Measurements from ENCODE around the gene KRT13.
"Not testable (repeated sequence)": the region's sequence is repeated elsewhere in the genome, so short reads cannot be mapped to it uniquely, and the experiment has no call there.

The KRT13 gene

DNA sequence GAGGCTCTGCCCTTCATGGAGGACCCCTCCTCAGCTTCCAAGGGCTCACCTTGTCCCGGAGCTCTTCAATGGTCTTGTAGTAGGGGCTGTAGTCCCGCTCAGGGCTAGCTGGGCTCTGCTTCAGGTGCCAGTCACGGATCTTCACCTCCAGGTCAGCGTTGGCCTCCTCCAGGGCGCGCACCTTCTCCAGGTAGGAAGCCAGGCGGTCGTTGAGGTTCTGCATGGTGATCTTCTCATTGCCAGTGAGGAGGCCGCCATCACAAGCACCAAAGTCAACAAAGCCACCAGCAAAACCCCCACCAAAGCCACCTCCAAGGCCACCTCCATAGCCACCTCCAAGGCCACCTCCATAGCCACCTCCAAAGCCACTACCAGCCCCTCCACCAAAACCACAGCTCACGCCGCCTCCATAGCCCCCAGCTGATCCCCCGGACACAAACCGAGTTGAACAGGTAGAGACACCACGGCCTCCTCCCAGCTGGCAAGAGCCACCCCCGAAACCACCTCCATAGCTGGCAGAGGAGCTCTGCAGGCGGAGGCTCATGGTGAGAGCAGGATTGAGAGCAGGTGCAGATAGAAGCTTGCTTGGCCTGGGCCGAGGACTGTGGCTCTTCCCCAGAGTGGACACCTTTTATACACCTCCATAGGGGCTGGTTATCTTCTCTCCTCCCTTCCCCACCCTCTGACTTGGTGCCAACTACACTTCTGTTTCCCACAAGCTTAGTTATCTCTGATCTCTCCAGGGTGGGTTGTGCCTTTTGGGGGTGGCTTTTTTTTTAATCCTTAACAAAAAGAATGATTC is at the start of gene KRT13:
Gene KRT13, minus strand, starts transcription at position 606 of the 802 bp plus-strand sequence. Its CDS starts 62 bp downstream, at position 544.
- DNase-seq (ENCODE audit: low read depth) = no peak

DNA sequence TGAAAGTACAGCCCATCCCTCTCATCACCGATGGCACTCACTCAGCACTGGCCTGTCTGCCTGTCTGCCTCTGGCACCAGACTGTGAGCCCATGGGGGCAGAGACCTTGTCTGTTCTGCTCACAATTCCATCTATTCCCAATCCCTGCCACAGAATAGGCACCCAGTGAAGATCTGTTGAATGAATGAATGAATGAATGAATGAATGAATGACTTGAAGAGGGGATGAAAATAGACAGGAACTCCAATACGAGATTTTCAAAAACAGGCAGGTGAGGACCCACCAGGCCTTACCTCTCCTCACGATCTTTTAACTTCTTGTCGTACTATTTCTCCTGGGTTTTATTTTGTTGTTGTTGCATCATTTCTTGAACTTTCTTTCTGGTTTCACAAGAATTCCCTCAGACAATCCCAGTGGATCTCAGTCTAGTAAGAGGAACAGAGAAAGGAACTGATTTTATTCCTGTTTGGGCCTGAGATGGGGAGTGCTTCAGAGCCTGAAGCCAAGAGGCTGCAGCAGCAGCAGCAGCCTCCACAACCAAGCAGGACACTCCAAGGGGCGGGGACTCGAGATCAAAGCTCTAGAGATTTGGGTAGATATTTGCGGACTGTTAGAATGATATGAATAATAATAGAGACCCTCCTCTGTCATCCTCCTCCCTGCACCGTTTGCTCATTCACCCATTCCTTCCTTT is 48.7 kb upstream of the KRT13 start:
- DNase-seq (ENCODE audit: low read depth) = no peak

DNA sequence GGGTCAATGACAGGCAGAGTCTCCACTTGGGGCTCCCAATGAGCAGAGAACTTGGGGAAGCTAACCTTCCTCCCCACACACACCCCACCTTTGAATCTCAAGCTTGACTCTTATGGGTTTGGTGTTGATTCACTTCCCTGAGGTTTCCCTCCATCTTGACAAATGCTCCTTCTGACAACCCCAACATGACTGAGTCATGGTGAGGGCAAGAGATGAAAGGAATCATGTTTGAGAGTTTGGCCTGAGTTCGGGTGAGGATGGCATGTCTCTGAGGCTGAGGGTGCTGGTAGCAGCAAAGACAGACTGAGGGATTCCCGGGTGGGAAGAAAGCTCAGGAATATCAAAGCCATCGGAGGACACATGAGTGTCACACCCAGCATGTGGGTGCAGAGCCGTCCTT is 47.8 kb upstream of the KRT13 start:
- DNase-seq (ENCODE audit: low read depth) = no peak

DNA sequence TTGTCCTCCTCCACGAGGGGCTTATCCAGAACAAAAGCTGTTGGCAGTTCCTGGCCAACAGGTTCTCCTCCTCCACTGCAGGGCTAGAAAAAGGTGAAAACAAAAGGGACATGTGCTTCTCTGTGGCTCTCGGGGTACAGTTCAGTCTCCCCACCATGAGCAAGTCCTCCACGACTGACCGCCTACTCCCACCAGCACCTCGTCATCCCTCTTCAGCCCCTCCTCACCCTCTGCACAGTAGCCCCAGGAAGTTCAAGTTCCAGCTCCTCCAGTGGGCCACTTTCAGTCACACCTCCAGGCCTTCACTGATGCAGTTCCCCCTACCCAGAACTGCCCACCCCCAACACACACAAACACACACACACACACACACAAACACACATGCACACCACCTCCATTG is 47.0 kb upstream of the KRT13 start:
- DNase-seq (ENCODE audit: low read depth) = no peak

DNA sequence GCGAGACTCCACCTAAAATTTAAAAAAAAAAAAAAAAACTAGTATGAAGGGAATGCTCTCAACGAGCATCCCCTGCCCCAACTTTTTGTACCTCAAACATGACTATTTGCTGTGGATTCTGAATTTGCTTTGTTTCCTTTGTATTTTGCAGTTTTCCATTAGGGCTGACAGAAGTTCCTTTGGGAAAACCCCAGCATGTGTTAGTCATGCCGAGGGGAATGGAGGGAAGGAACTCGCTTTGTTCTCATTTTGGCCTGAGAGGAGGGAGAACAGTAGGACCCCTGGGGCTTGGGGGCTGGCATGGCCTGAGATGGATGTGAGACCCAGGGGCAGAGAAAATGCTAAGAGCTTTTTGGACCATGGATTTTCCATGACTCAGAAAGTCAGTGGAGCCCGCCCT is 46.0 kb upstream of the KRT13 start:
- no peak for DNase-seq (ENCODE audit: low read depth)

DNA sequence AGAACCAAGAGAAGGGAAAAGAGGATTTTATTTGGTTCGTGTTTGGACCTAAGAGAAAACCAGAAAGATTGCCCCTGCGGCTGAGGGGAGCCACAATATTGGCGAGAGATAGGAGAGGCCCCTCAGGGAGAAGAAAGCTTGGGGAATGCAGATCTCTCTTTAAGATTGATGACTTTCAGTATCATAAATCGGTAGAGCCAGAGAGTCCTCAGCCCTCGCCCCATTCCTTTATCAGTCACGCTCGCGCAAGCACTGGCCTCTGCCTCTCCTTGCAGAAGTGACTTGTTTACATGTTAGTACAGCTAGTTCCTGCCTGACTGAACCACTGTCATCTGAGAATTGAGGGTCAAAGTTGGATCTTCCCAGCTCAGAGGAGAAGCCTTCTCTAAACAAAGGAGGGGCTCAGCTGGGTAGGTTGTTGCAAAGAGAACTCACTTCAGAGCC is 44.2 kb upstream of the KRT13 start:
- no peak for DNase-seq (ENCODE audit: low read depth)

DNA sequence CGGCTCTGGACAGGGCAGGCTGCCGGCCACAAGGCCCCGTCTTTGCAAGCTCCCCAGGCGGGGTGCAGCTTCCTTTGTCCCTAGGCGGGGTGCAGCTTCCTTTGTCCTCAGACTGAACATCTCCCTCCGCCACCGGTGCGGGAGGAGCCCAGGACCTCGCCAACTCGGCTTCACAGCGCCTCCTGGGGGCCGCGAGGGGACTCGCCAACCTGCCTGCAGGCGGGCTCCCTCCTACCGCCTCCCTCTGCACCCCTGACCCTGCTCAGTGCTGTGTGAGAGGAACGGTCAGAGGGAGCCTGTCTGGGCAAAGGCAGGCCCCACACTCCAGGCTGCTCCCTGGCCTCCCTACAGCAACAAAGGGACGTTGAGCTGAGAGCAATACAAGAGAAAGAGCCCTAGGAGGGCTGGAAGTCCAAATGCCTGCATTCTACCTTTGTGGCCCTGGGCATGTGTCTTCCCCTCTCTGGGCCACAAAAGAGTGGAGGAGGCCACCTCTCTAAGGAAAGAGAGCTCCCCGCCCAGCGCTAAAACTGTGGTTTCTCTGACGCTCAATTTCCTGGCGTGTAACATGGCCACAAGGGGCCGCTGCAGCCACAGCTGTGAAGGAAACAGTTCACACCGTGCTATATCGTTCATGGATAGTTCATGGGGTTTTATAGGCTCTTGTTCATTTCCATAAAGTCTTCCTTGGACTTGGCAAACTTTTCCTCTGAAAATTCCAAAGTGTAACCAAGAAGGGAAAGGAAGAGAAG is 43.6 kb upstream of the KRT13 start:
- DNase-seq (ENCODE audit: low read depth) = peak; percentile 82

DNA sequence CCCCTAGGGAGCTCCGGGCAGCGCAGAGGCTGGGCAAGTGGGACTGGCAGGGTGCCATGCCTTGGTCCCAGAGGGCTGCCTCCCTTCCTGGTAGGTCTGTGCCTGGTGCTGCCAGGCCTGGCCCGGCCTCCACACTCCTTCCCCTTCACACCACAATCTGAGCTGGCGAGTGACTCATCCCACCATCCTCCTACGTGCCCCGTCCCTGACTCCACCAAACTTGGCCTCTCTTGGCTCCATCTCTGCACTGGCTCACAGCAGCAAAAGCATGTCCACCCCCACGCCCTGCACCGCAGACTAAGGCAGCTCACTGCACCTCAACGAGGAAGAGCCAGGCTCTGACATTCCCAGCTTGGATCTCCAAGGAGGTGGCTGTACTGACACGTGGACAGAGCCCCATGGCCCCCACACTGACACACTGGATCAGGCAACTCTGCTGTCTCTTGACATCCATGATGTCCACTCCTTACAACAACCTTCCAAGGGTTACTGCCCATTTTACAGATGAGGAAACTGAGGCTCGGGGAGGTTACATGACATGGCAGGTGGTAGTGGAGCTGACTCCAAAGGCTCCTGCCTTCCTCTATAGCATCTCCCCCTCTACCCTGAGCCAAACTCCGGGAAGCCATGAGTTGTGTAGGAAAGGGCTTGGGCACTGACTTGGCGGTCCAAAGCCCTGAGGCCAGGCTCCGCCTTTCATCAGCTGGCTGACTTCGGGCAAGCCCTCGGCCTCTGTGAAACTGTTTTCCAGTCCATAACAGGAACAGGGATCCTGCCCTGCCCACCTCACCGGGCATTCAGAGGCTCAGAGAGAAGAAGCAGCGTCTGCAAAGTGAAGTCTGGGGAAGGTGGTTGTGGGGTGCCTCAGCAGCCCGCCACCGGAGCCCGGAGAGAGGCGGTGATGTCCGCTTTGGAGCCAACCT is 42.8 kb upstream of the KRT13 start:
- no peak for DNase-seq (ENCODE audit: low read depth)

DNA sequence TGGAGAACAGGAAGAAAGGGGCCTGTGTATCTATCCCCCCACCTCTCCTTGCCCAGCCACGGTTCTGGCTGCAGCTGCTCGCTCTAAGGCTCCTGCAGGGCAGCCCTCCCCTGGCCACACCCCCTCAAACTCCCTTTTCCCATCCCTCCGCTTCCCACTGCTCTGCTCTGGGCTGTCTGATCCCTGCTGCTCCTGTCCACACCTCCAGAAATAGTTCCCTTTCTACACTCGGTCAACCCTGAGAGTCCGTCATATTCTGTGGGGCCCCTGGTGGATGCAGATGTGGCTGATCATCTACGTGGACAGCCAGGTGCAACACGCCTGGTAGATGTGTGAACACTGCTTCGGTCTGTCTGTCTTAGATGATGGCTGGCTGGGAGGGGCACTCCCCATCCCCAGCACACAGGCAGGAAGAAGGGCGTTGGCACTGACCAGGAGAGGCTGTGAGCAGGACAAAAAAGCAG is 42.0 kb upstream of the KRT13 start:
- DNase-seq (ENCODE audit: low read depth) = no peak

DNA sequence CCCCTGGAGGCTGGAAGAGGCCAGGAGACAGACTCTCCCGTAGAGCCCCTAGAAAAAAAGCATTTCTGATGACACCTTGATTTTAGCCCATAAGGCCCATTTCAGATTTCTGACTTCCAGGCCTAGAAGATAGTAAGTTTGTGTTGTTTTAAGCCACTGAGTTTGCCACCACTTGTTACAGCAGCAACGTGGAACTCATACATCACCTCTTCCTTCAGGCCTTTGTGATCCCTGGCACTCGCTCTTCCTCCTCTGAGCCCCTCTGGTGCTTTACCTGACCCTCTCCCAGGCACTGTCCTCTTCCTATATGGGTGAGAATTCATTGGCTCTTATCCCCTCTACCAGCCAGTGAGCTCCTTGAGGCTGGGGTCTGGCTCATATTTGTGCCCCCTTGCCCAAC is 41.4 kb upstream of the KRT13 start:
- DNase-seq (ENCODE audit: low read depth) = no peak

DNA sequence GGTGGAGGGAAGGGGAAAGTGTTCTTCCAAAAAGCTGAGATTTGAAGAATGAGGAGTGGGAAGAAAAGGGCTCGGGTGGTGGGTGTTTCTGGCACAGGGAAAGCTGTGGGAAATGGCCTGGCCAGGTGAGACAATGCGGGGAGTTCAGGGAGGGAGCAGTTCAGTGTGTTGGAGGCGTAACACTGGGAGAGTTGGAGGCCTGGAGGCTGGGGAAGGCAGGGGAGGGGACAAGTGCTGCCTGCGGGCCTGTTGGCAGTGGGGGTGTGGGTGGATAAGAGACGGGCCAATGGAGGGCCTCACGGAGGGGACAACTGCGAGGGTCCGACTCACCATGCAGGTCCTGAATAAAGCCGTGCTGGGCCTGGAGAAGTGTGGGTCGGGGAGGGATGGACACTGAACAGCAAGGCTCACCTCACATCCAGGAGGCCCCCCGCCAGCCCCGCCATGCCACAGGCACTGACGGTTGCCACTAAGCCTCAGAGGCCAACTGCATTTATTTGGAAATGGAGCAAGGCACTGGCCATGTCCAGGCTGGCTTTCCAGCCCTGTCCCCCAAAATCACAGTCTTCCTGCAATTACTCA is 40.5 kb upstream of the KRT13 start:
- no peak for DNase-seq (ENCODE audit: low read depth)

DNA sequence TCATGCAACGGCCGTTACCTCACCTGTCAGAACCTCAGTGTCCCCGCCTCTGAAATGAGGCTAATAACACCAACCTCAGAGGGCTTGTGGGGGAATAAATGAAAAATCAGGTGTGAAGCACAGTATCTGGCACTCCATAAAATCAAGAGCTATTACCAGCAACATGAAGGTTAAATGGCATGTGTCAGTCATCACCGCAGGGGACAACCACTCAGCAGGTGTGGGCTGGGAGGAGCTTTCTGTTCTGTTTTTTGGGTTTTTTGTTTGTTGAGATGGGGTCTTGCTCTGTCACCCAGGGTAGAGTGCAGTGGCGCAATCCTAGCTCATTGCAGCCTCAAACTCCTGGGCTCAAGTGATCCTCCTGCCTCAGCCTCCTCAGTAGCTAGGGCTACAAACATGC is 39.5 kb upstream of the KRT13 start:
- DNase-seq (ENCODE audit: low read depth) = no peak

DNA sequence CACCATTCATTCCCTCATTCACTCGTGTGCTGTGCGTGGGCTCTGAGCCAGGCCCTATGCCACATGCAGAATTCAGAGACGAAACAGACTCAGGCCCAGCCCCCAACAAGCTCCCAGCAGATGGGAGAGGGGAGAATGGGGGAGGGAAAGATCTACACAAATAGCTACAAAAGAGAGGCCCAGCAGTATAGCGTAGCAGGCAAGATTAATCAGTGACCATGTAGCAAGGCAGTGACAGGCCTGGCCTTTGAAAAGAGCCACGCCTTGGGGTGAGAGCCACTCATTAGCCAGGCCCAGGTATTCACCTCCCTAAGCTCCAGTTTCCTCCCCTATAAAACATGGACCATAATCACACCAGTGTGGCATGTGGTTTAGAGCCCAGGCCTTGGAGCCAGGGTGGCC is 39.1 kb upstream of the KRT13 start:
- DNase-seq (ENCODE audit: low read depth) = no peak

DNA sequence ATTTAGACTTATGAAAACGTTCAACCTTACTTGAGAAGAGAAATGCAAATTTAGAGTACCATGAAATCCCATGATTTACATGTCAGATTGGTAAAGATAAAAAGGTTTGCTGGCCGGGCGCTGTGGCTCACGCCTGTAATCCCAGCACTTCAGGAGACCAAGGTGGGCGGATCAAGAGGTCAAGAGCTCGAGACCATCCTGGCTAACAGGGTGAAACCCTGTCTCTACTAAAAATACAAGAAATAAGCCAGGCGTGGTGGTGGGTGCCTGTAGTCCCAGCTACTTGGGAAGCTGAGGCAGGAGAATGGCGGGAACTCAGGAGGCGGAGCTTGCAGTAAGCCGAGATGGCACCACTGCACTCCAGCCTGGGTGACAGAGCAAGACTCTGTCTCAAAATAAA is 37.4 kb upstream of the KRT13 start:
- not testable (repeated sequence) for DNase-seq (ENCODE audit: low read depth)

DNA sequence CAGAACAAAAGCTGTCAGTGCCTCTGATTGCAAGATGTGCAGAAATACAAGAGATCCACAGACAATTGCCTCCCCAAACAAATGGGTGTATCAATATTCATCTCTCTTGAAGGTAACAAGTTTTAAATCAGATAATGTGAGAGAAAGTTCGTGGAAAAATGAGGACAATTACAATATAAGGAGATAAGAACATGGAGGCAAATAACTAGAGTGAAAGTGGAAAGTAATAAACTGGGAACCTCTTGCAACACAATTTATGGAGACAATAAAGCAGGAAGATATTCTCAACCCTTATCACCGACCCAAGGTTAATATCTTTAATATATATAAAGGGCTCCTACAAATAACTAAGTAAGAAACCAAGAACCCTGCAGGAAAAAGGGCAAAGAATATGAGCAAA is 36.9 kb upstream of the KRT13 start:
- DNase-seq (ENCODE audit: low read depth) = no peak

DNA sequence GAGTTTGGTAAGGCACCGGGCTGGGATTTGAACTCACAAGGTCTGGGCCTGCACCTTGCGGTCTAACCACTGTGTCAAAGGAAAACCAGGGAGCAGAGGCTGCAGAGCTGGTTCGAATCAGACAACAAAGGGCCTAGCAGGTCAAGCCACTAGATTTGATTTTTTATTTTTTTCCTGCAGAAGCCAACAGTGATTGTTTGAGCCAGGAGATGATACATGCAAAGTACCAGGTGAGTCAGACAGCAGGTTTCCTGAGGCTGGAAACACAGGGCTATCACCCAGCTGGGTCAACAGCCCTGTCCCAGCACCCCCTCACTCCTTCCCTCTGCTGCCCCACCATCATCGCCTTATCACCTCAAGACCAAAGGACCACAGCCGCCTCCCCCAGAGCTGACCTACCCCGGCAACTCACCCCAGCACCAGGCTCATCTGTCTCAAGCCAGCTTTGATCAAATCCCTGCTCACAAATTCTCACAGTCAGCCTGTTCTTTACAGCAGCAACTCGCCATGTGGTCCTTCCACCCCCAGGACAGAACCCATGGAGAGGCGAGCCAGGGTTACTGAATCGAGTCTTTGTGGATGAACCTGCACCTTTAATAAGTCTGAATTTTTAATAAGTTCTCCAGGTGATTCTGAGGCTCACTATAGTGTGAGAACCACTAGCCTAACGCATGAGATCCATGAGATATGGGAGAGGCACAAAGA is 35.7 kb upstream of the KRT13 start:
- DNase-seq (ENCODE audit: low read depth) = no peak

DNA sequence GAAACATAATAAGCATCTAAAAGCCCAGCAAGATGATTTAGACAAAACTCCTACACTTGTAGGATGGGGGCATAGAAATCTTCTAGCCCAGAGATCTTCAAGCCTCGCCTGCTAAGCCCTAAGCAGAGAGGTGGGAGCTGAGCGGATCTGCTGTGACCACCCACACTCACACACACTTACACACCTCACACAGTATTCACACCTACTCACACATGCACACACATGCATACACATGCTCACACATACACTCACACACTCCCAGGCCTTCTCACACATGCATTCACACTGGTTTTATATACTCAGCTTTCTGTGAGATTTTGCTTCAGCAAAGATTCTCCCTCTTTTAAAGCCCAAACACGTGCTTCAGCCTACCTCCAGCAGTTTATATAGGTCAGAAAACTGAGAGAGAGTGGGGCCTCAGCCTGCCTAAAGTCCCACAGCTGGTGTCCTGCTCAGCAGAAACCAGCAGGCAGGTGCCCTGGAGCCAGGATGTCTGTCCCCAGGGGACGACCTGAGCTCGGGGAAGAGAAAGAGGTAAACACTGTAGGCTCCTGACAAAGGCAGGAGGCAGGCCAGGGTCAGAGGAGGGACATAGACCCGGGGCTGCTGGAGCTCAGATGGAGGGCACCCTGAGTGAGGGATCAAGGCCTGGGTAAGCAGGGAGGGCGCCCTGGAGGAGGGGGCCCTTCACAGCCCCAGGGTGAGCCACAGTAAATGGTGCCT is 34.7 kb upstream of the KRT13 start:
- no peak for DNase-seq (ENCODE audit: low read depth)

DNA sequence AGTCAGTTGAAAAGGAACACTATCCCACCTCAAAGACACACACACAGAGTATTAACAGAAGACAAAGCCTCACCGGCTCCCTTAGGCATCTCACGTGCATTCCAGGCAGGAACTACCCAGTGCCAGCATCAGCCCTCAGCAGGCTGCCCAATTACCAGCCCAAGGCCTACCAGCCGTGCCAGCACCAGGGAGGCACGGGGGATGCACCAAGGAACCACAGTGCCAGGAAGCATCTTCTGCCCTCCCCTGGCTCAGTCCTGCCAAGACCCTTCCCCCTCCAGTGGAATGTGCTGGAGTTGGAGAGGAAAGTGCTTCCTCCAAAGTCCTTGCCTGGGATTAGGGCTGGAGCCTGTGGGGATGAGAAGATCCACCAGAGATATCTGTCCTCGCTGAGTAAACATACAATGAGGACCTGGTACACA is 33.7 kb upstream of the KRT13 start:
- no peak for DNase-seq (ENCODE audit: low read depth)

DNA sequence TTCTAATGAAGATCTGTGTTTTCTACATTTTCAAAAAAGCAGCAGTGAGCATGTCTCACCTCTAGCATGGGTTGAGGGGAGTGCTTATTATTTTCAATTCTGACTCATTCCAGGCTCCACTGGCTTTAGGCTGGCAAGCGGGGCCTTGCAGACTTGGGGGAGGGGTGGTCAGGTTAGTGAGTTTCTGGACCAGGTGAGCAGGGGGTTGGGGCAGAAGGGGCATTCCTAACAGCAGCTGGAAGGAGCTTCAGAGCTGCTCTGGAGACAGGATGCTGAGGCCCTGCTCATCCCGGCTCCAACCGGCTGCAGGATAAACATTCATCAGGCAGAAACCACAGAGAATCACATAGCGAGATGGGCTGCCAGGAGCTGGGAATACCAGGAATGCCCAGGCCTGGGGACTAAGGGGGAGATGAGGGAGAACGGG is 33.2 kb upstream of the KRT13 start:
- DNase-seq (ENCODE audit: low read depth) = no peak

DNA sequence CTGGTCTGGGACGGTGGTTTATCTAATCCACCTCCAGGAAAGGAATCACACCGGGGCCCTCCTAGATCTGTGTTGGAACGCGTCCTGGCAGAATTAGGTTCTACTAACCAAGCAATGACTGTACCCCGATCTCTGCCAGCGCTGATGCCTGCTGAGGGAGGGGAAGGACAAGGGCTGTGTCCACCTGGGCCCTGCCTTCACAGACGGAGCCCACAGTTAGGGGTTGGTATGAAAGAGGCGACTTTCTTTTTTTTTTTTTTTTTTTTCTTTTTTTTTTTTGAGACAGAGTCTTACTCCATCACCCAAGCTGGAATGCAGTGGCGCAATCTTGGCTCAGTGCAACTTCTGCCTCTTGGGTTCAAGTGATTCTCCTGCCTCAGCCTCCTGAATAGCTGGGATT is 32.6 kb upstream of the KRT13 start:
- no peak for DNase-seq (ENCODE audit: low read depth)
